RPMI7951 (cell line): ENCODE results near the gene EMILIN1. TPM values are rescaled to one million over a fixed set of nuclear protein-coding genes. Genes with fewer than 3 reads are reported as not detected.

Source experiments
- DNase-seq: peaks from one replicate; pipeline ENCODE4 v3.0.0-alpha.2; 2012; ENCODE audit warnings: low read depth
- total RNA-seq: library from RNA; depleted of rRNA; stranded (reverse); fragments of >200 nt; shearing (Covaris generic); gene quantifications from 2 replicates; pipeline ENCODE4 v1.2.3, GENCODE V29; 2014

Gene EMILIN1
- total RNA-seq, 1 experiment from 2014 or later: 27.6 TPM

DNA sequence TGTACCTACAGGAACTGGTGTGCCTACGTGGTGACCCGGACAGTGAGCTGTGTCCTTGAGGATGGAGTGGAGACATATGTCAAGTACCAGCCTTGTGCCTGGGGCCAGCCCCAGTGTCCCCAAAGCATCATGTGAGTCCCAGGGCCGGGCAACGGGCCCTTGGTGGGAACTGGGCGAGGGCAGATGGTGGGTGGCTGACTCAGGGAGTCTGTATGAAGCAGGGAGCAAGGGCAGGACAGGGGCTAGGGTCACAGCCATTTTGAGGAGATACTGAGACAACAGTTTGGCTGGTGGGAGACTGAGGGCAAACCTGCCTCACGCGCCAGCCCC lies 1.7 kb downstream of the EMILIN1 start:
- no peak for DNase-seq

DNA sequence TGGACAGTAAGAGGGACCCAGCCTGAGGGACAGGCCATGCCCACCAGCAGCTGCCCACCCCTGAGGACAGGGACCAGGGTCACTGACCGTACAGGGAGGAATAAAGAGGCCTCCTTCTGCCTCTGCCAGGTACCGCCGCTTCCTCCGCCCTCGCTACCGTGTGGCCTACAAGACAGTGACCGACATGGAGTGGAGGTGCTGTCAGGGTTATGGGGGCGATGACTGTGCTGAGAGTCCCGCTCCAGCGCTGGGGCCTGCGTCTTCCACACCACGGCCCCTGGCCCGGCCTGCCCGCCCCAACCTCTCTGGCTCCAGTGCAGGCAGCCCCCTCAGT lies 2.2 kb downstream of the EMILIN1 start:
- DNase-seq: no peak

DNA sequence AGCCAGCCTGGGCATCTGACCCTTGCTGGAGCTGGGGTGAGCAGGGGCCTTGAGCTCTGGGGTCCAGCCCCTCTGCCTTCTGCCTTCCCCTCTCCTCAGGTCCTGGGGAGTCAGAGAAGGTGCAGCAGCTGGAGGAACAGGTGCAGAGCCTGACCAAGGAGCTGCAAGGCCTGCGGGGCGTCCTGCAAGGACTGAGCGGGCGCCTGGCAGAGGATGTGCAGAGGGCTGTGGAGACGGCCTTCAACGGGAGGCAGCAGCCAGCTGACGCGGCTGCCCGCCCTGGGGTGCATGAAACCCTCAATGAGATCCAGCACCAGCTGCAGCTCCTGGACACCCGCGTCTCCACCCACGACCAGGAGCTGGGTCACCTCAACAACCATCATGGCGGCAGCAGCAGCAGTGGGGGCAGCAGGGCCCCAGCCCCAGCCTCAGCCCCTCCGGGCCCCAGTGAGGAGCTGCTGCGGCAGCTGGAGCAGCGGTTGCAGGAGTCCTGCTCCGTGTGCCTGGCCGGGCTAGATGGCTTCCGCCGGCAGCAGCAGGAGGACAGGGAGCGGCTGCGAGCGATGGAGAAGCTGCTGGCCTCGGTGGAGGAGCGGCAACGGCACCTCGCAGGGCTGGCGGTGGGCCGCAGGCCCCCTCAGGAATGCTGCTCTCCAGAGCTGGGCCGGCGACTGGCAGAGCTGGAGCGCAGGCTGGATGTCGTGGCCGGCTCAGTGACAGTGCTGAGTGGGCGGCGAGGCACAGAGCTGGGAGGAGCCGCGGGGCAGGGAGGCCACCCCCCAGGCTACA lies 3.8 kb downstream of the EMILIN1 start:
- DNase-seq: no peak

DNA sequence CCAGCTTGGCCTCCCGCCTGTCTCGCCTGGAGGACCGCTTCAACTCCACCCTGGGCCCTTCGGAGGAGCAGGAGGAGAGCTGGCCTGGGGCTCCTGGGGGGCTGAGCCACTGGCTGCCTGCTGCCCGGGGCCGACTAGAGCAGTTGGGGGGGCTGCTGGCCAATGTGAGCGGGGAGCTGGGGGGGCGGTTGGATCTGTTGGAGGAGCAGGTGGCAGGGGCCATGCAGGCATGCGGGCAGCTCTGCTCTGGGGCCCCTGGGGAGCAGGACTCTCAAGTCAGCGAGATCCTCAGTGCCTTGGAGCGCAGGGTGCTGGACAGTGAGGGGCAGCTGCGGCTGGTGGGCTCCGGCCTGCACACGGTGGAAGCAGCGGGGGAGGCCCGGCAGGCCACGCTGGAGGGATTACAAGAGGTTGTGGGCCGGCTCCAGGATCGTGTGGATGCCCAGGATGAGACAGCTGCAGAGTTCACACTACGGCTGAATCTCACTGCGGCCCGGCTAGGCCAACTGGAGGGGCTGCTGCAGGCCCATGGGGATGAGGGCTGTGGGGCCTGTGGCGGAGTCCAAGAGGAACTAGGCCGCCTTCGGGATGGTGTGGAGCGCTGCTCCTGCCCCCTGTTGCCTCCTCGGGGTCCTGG lies 4.5 kb downstream of the EMILIN1 start:
- DNase-seq: no peak

DNA sequence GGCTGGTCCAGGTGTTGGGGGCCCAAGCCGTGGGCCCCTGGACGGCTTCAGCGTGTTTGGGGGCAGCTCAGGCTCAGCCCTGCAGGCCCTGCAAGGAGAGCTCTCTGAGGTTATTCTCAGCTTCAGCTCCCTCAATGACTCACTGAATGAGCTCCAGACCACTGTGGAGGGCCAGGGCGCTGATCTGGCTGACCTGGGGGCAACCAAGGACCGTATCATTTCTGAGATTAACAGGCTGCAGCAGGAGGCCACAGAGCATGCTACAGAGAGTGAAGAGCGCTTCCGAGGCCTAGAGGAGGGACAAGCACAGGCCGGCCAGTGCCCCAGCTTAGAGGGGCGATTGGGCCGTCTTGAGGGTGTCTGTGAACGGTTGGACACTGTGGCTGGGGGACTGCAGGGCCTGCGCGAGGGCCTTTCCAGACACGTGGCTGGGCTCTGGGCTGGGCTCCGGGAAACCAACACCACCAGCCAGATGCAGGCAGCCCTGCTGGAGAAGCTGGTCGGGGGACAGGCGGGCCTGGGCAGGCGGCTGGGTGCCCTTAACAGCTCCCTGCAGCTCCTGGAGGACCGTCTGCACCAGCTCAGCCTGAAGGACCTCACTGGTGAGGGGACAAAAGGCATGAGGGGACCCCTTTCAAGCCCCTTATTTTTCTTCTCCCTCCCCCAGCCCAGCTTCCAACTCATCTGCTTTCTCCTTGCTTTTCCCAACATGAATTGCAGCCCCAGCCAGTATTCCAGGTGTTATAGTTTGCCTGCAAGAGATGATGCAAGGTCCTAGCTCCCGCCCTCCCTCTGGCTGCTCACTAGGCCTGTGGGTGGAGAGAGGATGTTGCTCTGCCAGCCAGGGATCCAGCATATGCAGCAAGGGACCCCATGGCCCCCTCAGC lies 5.2 kb downstream of the EMILIN1 start:
- DNase-seq: no peak

DNA sequence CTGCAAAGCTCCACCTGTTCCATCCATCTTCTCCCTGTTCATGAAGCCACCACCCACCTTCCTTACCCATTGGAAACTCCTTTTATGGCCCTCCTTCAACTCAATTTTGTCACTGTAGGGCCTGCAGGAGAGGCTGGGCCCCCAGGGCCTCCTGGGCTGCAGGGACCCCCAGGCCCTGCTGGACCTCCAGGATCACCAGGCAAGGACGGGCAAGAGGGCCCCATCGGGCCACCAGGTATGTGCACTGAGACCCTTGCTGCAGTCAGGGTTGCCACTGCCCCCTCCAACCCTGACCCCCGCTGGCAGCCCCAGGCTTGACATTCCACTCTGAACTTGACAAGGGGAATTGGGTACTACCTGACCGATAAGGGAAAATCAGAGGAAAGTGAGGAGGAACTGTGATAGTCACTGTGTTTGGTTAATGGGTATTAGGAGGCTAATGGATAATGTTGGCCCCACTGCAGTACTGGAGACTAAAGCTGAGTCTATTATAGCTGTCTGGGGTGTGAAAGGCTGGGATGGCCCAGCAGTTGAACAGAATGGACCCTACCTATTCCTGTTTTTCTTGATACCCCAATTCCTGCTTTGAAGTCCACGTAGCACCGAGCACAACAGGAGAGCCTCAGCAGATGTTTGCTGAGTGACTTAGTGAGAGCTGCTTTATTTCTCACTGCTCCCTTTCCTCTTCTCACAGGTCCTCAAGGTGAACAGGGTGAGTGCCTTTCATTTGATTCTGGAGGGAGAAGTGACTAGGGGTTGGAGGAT lies 6.1 kb downstream of the EMILIN1 start:
- no peak for DNase-seq

DNA sequence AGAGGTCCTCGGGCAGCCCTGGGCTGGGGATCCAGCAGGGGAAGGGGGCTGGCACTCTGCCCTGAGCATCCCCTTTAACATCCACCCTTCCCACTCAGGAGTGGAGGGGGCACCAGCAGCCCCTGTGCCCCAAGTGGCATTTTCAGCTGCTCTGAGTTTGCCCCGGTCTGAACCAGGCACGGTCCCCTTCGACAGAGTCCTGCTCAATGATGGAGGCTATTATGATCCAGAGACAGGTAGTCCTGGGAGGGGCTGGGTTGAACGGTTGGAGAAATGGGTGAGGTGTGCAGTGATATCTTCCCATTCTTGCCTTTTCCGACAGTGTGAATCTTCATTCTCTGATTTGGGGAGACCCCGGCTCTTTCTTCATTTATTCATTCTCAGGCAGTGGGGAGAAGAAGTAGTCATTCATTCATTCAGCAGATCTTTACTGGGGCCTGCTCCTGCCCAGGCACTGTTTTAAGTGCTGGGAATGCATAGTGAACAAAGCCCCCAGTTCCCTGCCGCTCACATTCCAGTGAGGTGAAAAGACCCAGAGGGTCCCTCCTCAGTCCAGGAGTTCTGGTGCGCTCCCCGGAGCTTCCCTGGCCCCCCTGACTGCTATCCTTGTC lies 6.8 kb downstream of the EMILIN1 start:
- DNase-seq: no peak

DNA sequence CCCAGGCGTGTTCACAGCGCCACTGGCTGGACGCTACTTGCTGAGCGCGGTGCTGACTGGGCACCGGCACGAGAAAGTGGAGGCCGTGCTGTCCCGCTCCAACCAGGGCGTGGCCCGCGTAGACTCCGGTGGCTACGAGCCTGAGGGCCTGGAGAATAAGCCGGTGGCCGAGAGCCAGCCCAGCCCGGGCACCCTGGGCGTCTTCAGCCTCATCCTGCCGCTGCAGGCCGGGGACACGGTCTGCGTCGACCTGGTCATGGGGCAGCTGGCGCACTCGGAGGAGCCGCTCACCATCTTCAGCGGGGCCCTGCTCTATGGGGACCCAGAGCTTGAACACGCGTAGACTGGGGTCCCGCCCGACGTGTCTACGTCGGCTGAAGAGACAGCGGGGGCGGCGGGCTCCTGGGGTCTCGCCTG lies 7.3 kb downstream of the EMILIN1 start:
- peak; percentile 83 for DNase-seq

DNA sequence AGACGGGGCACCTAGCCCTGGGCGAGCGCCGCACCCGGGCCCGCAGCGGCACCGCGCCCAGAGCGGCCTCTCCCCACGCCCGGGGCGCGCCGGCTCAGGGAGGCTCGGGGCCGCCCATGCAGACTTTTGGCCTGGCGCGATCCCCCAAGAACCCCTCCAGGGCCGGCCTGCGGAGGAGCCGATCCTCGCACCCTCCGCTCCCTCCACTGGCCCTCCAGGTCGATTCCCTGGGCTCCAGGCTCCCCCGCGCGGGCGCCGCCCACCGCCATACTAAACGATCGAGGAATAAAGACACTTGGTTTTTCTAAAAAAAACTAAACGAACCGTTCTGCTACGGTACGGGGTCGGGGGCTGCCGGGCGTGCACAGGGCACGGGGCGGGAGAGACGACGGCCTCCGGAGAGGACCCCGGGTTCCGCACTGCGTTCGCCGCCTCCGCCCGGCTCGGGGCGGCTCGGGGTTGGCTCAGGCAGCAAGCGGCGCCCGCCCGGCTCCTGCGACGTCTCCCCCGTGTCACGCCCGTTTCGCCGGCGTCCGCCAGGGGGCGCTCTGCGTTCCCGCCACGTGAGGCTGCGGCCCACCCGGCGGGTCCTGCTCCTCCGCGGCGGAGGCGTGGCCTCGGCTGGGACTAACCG lies 7.8 kb downstream of the EMILIN1 start:
- peak; percentile 90 for DNase-seq

DNA sequence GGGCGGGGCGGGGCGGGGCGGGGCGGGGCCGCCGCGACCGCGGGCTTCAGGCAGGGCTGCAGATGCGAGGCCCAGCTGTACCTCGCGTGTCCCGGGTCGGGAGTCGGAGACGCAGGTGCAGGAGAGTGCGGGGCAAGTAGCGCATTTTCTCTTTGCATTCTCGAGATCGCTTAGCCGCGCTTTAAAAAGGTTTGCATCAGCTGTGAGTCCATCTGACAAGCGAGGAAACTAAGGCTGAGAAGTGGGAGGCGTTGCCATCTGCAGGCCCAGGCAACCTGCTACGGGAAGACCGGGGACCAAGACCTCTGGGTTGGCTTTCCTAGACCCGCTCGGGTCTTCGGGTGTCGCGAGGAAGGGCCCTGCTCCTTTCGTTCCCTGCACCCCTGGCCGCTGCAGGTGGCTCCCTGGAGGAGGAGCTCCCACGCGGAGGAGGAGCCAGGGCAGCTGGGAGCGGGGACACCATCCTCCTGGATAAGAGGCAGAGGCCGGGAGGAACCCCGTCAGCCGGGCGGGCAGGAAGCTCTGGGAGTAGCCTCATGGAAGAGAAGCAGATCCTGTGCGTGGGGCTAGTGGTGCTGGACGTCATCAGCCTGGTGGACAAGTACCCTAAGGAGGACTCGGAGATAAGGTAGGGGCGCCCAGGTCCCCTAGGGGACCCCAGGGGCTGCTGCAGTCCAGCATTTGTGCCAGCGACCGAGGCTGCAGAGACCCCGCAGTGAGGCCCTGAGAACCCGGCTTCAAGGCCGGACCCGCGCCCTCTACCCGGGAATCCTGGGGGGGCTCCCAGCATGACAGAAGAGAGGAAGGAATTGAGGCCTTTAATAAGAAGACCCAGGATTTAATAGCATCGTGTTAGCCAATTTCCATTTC lies 8.5 kb downstream of the EMILIN1 start, which contains the start of gene KHK:
KHK (plus strand) TSS at position 49 of the 870 bp plus-strand sequence; CDS start at position 537, 488 bp downstream.
- DNase-seq: peak; percentile 25

DNA sequence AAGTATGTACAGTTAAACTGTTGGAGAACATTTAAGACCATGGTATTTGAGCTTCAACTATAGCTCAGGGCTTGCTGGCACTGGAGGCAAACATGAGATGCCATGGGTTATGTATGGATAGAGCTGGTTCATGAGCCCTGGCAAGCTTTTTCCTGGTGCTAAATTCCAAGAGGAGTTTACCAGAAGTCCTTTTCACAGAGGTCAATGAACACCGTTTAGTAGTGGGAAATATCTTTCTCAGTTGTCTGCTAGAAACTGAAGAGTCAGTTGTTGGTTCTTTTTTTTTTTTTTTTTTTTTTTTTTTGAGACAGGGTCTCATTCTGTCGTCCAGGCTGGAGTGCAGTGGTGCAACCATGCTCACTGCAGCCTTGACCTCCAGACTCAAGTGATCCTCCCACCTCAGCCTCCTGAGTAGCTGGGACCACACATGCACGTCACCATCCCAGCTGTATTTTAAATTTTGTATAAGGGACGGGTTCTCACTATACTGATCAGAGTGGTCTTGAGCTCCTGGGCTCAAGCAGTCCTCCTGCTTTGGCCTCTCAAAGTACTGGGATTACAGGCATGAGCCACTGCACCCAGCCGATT lies 9.5 kb downstream of the EMILIN1 start:
- DNase-seq: no peak

DNA sequence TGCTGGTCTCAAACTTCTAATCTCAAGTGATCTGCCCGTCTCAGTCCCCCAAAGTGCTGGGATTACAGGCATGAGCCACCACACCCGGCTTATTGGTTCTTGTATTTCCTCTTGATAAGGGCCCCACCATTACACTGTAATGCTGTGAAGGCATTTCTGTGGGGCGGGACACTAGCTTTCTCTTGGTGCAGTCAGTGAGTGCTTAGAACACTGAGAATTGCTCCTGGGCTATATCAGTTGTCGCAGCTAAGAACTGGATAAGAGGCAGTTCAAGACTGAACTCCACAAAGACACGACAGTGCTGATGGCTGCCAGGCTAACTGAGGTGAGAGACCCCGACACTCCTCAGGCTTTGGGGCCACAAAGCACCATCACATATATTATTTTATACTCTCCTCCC lies 10.2 kb downstream of the EMILIN1 start:
- no peak for DNase-seq

DNA sequence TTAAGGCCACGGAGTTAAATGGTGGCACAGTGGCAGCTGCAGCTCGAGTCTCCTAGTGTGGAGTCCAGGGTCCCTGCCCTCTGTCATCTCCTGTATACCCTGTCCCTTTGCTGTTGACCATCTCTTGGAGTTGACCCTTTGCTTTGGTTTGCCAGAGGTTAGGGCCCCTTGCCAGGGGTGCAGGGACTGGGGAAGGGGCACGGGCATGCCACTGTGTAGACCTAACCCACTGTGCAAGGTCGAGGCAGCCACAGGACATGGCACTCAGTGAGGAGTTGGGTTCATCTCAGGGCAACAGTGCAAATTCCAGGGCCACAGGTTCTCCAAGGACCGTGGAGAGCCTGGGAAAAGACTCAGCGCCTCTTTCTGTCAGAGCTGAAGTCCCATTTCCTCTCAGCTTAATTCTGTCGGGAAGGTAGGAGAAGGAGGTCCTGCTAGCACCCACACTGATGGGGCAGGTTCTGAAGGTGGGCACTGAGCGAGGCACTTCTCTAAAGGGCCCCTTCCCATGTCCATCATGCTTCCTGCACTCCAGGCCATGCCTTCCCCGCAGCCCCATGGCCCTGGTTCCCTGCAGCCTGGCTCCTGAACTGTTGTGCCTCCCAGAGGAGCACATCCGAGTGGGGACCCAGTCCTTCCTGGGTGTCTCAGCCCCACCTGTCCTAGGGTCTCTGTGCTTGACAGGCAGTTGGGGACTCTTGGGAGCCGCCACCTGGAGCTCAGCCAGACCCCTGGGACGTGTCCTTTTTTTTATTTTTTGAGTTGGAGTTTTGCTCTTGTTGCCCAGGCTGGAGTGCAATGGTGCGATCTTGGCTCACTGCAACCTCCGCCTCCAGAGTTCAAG lies 10.9 kb downstream of the EMILIN1 start:
- no peak for DNase-seq

DNA sequence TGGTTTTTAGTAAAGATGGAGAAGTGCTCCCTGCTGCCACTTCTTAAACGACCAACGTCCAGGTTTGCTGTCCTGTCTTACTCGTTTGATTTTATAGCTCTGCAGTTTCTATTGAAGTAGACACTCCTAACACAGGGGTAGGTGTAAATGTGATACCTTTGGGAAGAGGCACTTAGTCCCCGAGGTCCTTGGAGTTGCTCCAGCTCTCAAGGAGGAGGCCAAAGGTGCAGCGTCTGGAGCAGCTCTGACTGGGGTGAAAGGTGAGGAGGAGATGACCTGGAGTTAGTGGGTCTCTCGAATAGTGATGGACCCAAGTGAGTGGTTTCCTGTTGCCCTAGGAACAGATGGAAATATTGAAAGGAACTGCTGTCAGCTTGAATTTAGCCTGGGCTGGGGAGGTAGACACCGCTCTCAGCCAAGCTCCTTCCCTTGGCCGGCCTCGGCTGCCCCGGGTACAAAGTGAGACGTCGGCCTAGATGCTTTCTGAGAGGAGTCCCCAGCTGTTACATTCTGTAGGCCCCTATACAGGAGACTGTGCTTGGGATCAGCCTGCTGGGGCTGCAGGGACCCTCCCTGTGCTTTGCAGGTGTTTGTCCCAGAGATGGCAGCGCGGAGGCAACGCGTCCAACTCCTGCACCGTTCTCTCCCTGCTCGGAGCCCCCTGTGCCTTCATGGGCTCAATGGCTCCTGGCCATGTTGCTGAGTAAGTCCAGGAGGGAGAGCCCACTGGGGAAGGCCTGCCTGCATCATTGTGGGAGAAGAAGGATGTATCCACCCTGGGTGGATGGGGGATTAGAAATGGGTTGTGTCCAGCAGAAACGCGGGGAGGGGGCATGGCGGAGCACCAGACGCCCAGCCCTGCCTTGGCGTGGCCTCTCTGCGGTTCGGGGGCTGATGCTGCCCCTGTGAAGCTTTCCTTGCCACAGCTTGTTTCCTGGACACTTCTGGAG lies 13.6 kb downstream of the EMILIN1 start:
- DNase-seq: no peak

DNA sequence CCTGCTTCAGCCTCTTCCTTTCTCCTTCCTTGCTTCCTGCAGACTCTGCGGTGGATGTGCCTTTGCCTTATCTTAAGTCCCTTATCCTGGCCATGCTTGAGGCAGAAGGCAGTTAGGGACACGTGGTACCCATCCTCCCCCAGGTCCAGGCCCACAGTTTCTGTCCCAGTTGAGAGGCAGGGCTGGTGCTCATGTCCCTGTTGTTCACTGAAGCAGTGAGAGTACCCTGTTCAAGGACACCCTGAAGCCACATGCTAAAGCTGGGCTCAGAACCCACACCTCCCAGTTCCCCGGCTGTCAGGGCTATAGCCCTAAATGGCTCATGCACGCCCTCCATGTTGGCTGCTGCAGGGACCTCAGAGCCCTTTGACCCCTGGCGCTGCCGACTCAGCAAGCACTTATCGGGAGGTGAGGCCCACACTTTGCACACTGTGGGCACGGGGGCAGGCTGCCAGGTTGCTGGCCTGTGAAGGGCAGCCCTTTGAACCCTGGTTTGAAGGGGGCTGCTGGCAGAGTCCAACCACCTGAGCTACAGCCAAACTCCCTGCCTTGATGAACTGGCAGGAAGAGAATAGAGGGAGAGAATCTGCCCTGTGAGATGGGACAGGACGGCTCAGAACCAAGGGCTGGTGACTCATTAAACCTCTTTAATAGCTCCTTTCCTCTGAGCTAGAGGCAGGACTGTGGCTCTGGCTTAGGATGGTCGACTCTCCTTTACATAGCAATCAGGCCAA lies 14.4 kb downstream of the EMILIN1 start:
- DNase-seq: no peak

DNA sequence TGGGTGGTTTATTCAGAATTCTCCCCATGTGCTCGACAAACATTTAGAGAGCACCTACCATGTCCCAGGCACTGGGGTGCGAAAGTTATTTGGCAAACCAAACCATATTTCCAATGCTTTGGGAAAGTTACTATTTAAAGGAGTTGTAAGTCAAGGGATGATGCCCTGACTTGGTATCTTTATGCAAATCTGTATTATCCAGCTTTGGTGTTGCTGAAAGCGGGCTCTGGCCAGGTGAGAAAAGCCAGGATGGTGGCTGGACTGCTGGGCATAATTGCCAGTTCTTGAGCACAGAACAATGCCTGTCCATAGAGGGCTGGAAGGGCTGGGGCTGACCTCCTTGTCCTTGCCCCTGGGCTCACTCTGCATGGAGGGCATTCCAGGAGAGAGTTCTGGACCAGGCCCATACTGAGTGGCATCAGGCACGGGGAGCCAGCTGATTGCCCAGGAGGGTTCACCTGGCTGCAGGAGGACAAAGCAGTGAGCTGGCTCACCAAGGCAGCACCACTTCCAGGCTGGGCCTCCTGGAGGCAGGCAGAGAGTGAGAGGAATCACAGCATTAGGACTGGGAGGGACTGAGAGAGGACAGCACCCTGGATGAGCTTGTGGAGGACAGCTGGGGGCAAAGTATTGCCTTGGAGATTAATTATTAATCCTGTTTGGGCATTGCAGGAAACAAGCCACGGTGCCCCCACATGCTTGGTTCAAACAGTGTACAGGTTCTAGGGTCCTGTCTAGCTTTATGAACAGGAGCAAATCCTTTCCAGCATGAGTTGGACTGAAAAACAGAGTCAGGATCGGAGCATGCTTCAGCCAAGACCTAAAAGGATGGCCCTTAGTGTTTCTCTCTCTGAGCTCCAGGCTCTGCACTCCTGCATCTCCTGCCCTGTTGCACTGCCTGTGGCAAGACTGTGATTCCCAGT lies 15.3 kb downstream of the EMILIN1 start:
- no peak for DNase-seq
